ENCODE measurements around the gene TBC1D14.

- no peak for TF ChIP-seq CTCF (IDR thresholded peaks at IDR 0.05; ENCODE audit: insufficient read depth, low read length, poor library complexity, severe bottlenecking)
- TF ChIP-seq EZH2phosphoT487 (conservative IDR thresholded peaks at IDR 0.05; ENCODE audit: low read length): no peak
Measured at GRCh38 chr4:7006411-7006810, 96.8 kb downstream of the TBC1D14 start.

All from SU-DHL-6 (cell line).